Measurements from ENCODE around the gene MTO1. TPM values are rescaled to one million over a fixed set of nuclear protein-coding genes. Genes with fewer than 3 reads are reported as not detected.

The MTO1 gene
- total and polyA plus RNA-seq, 8 donors = 8.8 to 14.7 (median 10.6) TPM

- Histone ChIP-seq H3K4me3 (no peak overlapping the region), H3K4me1 (no peaks in the 10 kb centered on the region), H3K27me3 (no peaks in the 10 kb centered on the region), H3K36me3 (no peaks in the 10 kb centered on the region), H3K9me3 (no peaks in the 10 kb centered on the region), H3K27ac (no peak overlapping the region)
- intact Hi-C loops (cut with DNase I) = no loop called here
- DNase-seq (no peak), ATAC-seq (no peak), FAIRE-seq (no peak)
- 25 to 46% methylated on average over 1 of the region's 1 CpG for WGBS, 2 donors
- TF ChIP-seq, protein P1, sequence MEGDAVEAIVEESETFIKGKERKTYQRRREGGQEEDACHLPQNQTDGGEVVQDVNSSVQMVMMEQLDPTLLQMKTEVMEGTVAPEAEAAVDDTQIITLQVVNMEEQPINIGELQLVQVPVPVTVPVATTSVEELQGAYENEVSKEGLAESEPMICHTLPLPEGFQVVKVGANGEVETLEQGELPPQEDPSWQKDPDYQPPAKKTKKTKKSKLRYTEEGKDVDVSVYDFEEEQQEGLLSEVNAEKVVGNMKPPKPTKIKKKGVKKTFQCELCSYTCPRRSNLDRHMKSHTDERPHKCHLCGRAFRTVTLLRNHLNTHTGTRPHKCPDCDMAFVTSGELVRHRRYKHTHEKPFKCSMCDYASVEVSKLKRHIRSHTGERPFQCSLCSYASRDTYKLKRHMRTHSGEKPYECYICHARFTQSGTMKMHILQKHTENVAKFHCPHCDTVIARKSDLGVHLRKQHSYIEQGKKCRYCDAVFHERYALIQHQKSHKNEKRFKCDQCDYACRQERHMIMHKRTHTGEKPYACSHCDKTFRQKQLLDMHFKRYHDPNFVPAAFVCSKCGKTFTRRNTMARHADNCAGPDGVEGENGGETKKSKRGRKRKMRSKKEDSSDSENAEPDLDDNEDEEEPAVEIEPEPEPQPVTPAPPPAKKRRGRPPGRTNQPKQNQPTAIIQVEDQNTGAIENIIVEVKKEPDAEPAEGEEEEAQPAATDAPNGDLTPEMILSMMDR (IDR thresholded peaks at IDR 0.05) = no peak
These were observed 95.3 kb downstream of the MTO1 start for GRCh38 chr6:73556836-73557235.

Other genes with a start within 250 kb of the MTO1 start
- gene KHDC1L, start 236.2 kb upstream of the MTO1 start, total RNA-seq = not detected
- gene KHDC1L, start 236.2 kb upstream of the MTO1 start, polyA plus RNA-seq = under 1 TPM; 0.28 to 0.38 TPM
- gene KHDC1, start 198.5 kb upstream of the MTO1 start, total RNA-seq = 1 to 10 TPM in 5 of 6 donors, under 1 TPM in 1; 0.98 to 1.8 (median 1.3) TPM
- gene KHDC1, start 198.5 kb upstream of the MTO1 start, polyA plus RNA-seq = 1 to 10 TPM; 1.9 to 2.9 TPM
- not detected for gene DPPA5, start 107.5 kb upstream of the MTO1 start, total RNA-seq
- not detected for gene DPPA5, start 107.5 kb upstream of the MTO1 start, polyA plus RNA-seq
- gene KHDC3L, start 99.1 kb upstream of the MTO1 start, total RNA-seq = not detected
- not detected for gene KHDC3L, start 99.1 kb upstream of the MTO1 start, polyA plus RNA-seq
- under 1 TPM in 3 of 6 donors, not detected in 3; 0.32 to 0.46 (median 0.43) TPM for gene OOEP, start 91.8 kb upstream of the MTO1 start, total RNA-seq
- gene OOEP, start 91.8 kb upstream of the MTO1 start, polyA plus RNA-seq = under 1 TPM in 1 of 2 donors, not detected in 1; 0.73 TPM
- gene DDX43, start 66.9 kb upstream of the MTO1 start, total RNA-seq = under 1 TPM in 5 of 6 donors, not detected in 1; 0.28 to 0.55 (median 0.51) TPM
- gene DDX43, start 66.9 kb upstream of the MTO1 start, polyA plus RNA-seq = 1 to 10 TPM in 1 of 2 donors, under 1 TPM in 1; 0.95 to 1.6 TPM
- gene CGAS, start 9.4 kb upstream of the MTO1 start, total RNA-seq = 1 to 10 TPM in 5 of 6 donors, under 1 TPM in 1; 0.97 to 2.9 (median 1.4) TPM
- under 1 TPM; 0.70 to 0.84 TPM for gene CGAS, start 9.4 kb upstream of the MTO1 start, polyA plus RNA-seq
- over 10,000 TPM in 1 of 6 donors, 1,000 to 10,000 TPM in 5; 5,266 to 10,343 (median 8,842) TPM for gene EEF1A1, start 59.3 kb downstream of the MTO1 start, total RNA-seq
- gene EEF1A1, start 59.3 kb downstream of the MTO1 start, polyA plus RNA-seq = 1,000 to 10,000 TPM; 5,006 to 5,774 TPM
- 10 to 100 TPM in 1 of 6 donors, 1 to 10 TPM in 5; 4.0 to 11.0 (median 5.4) TPM for gene SLC17A5, start 192.3 kb downstream of the MTO1 start, total RNA-seq
- gene SLC17A5, start 192.3 kb downstream of the MTO1 start, polyA plus RNA-seq = 1 to 10 TPM; 2.4 to 7.8 TPM
- 1 to 10 TPM in 3 of 6 donors, under 1 TPM in 3; 0.24 to 2.6 (median 0.99) TPM for gene CD109, start 234.5 kb downstream of the MTO1 start, total RNA-seq
- under 1 TPM; 0.23 to 0.26 TPM for gene CD109, start 234.5 kb downstream of the MTO1 start, polyA plus RNA-seq